GM21723 (cell line): Measurements from ENCODE around the gene TTC28.
"Not testable (repeated sequence)": the region's sequence is repeated elsewhere in the genome, so short reads cannot be mapped to it uniquely, and the experiment has no call there.

Experiments
- ATAC-seq: cut with Tn5 transposase; IDR thresholded peaks from one replicate; pipeline ENCODE4 v1.9.1; 2021; ENCODE audit warnings: mild to moderate bottlenecking, moderate library complexity; ENCODE audit not compliant: unreplicated experiment

The TTC28 gene

GRCh38 chr22:28498044-28498443 is 181.6 kb downstream of the TTC28 start:
- ATAC-seq = no peak

GRCh38 chr22:28497188-28497587 is 182.5 kb downstream of the TTC28 start:
- no peak for ATAC-seq

GRCh38 chr22:28491289-28491688 is 188.4 kb downstream of the TTC28 start:
- not testable (repeated sequence) for ATAC-seq

- ATAC-seq = no peak
Measured at GRCh38 chr22:28488825-28489224, 190.8 kb downstream of the TTC28 start.

- no peak for ATAC-seq
Measured at GRCh38 chr22:28484662-28485061, 195.0 kb downstream of the TTC28 start.

GRCh38 chr22:28481725-28482124 is 197.9 kb downstream of the TTC28 start:
- no peak for ATAC-seq

GRCh38 chr22:28480000-28480715 is 199.5 kb downstream of the TTC28 start:
- no peak for ATAC-seq

- no peak for ATAC-seq
Measured at GRCh38 chr22:28478564-28478963, 201.1 kb downstream of the TTC28 start.

GRCh38 chr22:28477556-28477955 is 202.1 kb downstream of the TTC28 start:
- no peak for ATAC-seq

GRCh38 chr22:28474330-28474729 is 205.3 kb downstream of the TTC28 start:
- no peak for ATAC-seq

- ATAC-seq = no peak
Measured at GRCh38 chr22:28473258-28473657, 206.4 kb downstream of the TTC28 start.

- ATAC-seq = not testable (repeated sequence)
Measured at GRCh38 chr22:28467055-28467454, 212.6 kb downstream of the TTC28 start.

GRCh38 chr22:28466399-28466798 is 213.2 kb downstream of the TTC28 start:
- no peak for ATAC-seq

GRCh38 chr22:28465841-28466240 is 213.8 kb downstream of the TTC28 start:
- ATAC-seq = no peak

- ATAC-seq = no peak
Measured at GRCh38 chr22:28464127-28464526, 215.5 kb downstream of the TTC28 start.

- ATAC-seq = not testable (repeated sequence)
Measured at GRCh38 chr22:28463408-28463807, 216.2 kb downstream of the TTC28 start.

GRCh38 chr22:28462901-28463300 is 216.7 kb downstream of the TTC28 start:
- no peak for ATAC-seq

GRCh38 chr22:28462041-28462440 is 217.6 kb downstream of the TTC28 start:
- ATAC-seq = no peak

- ATAC-seq = no peak
Measured at GRCh38 chr22:28454431-28455064, 225.1 kb downstream of the TTC28 start.

- no peak for ATAC-seq
Measured at GRCh38 chr22:28450109-28450508, 229.5 kb downstream of the TTC28 start.

- no peak for ATAC-seq
Measured at GRCh38 chr22:28449041-28449440, 230.6 kb downstream of the TTC28 start.

- no peak for ATAC-seq
Measured at GRCh38 chr22:28448625-28449024, 231.0 kb downstream of the TTC28 start.

GRCh38 chr22:28444659-28445058 is 235.0 kb downstream of the TTC28 start:
- ATAC-seq = no peak
